ENCODE measurements around the gene AUTS2. TPM values are rescaled to one million over a fixed set of nuclear protein-coding genes. Genes with fewer than 3 reads are reported as not detected.
"Not testable (repeated sequence)": the region's sequence is repeated elsewhere in the genome, so short reads cannot be mapped to it uniquely, and the experiment has no call there.

The AUTS2 gene
- polyA plus RNA-seq, 1 donor: 80.7 TPM

DNA sequence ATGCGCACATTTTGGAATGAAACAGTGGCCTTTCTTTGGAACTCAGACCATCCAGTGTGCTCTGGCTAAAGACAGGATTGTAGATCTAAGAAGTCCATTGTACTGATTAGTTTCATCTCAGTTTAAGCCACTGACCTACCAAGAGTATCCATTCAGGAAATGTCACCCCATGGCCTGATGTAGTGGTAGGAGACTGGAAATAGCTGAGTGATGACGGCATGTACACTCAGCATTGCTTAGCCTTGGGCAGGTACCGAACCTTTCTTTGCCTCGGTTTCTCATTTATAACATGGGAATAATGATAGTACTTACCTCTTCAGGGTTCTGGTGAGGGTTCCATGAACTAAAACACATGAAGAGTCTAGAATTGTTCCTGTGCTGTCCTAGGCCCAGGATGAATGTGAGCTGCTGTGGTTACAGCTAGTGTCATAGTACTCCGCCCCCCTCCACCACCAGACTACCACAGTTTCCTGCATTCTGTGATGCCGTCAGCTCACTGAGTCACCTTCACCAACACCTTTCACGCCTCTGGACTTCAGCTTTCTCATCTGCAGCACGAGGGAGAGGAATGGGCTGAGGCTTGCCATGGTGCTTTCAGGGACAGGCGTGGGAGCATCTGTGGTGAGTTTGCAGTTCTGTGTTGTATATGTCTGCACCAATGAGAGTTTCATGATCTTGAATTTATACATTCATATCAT is 1049.7 kb downstream of the AUTS2 start:
- no peak for DNase-seq (ENCODE audit: low read depth)

DNA sequence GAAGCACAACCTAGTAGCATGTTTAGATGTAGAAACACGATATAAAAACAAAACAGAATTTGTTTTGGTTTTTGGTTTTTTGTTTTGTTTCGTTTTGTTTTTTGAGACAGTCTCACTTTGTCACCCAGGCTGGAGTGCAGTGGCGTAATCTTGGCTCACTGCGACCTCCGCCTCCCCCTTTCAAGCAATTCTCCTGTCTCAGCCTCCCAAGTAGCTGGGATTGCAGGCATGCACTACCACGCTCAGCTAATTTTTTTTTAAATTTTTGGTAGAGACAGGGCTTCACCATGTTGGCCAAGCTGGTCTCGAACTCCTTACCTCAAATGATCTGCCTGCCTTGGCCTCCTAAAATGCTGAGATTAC is 1050.2 kb downstream of the AUTS2 start:
- DNase-seq (ENCODE audit: low read depth): not testable (repeated sequence)

DNA sequence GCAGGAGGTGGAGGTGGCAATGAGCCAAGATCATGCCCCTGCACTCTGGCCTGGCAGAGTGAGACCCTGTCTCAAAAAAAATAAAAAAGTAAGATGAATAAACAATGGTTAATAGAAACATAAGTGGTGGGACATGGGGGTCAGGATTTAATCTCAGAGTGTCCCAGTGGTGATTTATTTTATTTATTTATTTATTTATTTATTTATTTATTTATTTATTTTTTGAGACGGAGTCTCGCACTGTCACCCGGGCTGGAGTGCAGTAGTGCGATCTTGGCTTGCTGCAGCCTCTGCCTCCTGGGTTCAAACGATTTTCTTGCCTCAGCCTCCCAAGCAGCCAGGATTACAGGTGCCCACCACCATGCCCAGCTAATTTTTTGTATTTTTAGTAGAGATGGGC is 1051.0 kb downstream of the AUTS2 start:
- no peak for DNase-seq (ENCODE audit: low read depth)

DNA sequence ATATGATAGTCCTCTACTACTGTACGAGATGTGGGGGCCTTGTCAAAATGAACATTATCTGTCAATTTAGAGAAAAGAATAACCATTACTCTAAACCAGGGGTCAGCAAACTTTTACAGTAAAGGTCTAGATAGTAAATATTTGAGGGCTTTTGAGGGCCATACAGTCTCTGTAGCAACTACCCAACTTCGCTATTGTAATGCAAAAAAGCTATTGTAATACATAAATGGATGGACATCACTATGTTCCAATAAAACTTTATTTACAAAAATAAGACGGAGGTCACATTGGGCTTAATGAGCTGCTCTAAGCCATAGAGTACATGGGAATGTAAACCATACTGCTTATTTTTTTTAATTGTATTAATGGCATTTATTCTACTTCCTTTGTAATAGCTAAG is 1055.9 kb downstream of the AUTS2 start:
- no peak for DNase-seq (ENCODE audit: low read depth)

DNA sequence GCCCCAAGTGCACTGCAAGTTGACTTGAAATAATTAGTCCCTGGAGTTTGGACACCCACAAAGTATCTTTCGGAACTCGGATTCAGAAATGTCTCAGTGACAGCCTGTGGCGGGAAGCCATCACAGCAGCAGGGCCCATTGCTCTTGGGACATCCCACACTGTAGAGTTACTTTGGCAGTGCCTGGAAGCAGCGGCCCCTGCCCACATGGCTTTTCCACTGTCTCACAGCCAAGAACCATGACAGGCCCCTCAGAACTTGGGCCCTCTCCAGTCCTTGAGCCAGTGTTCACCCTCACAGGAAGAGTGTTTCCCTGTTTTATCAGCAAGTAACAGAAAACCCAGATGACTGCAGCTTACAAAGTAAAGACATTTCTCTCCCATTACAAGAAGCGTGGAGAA is 1056.7 kb downstream of the AUTS2 start:
- DNase-seq (ENCODE audit: low read depth): no peak

DNA sequence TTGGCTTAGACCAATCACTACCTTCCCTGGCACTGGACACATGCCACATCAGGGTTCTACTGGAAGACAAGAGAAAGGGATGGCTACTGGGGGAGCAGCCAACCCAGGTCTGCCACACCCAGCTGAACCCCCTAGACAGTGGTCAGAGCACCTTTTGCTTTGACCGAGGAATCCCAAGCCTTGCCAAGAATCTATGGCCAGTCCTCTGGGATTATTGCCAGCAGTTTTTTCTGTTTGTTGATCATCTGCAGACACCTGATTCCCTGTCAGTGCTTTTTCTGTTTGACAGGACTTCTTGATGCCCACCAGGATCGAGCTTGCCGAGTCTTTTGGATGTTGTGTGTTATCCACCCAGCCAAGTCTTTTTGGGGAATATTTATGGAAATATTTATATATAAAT is 1057.4 kb downstream of the AUTS2 start:
- DNase-seq (ENCODE audit: low read depth): no peak

DNA sequence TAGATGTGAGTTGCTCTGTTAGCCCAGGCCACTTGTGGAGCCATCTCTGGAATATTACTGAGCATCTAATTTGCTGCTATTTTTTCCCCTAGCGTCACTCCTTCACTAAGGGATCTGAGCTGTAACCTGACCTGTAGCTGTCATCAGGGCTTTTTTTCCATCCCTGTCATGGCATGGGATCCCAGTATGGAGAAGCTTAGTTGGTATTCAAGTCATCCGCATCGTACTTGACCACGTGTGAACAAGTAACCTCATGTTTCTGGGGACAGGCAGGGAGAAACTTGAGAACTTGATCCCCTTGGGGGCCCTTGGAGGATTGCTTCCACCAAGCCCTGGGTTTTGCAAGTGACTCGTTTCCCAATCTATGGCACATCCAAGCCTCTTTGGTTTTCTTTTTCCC is 1059.3 kb downstream of the AUTS2 start:
- no peak for DNase-seq (ENCODE audit: low read depth)

DNA sequence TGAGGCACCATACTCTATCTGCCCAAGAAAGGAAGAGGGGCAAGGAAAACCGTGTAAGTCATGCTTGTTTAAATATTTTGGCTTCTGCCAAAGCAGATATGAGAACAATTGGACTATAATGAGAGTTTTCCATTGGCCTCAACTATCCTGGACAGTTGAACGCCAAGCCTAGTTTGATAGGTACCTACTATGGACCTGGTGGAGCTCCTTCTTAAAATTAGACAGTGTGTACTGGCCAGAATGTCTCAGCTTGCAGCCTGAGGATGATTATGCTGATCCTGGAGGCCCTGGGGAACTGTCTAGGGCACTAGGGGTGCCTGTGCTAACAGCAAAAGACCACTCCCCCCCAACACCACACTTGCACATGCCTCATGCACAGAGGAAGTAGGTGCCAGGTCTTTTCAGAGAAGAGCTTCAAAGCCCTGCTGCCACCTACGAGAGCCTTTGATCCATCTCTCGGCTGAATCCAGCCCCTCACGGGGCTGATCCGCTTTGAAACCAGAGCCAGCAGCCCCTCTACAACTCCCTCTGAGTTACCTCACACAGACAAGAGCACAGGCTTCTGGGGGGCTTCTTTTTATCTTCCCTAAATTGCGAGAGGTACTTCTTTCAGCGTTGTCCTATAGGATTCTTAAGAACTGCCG is 1059.8 kb downstream of the AUTS2 start:
- DNase-seq (ENCODE audit: low read depth): no peak

DNA sequence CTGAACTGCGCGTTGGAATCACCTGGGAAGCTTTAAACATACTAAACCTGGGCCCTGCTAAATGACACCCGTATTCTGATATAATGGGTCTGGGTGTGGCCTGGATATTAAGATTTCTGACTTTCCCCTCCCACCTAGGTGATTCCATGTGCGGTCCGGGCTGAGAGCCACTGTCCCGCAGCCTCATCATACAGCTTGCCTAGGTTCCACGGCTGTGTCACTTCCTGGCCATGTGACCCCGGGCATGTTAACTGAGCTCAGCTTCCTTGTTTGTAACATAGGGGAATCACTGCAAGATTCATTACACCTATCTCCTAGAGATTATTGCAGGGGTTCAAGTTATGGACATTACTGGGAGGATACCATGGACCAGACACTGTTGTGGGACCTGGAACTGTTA is 1061.0 kb downstream of the AUTS2 start:
- DNase-seq (ENCODE audit: low read depth): no peak

DNA sequence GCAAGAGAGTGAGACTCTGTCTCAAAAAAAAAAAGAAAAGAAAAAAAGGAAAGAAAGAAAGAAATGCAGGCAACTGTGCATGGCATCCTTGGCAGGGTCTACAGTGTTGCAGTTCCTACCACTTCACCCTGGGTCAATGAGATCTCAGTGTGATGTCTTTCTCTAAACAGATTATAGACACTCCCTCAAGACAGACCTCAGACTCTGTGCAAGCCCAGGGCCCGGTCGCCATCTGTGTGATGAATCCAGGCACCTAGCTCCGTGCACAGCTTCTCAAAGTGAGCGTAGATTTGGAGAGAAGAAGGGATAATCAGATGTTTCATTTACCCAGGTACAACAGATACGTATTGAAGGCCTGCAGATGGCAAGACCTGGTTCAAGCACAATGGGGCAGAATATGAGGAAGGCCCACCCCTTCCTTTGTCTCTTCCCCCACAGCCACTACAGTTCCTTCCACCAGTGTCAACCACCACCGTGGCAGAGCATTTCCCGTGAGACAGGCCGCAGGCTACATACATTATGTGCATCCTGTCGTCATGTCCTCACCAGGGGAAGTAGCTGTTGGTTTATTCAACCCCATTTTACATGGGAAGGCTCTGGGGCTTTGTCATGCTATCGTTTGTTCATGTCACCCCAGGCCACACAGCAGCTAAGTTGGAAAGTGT is 1062.0 kb downstream of the AUTS2 start:
- DNase-seq (ENCODE audit: low read depth): no peak

DNA sequence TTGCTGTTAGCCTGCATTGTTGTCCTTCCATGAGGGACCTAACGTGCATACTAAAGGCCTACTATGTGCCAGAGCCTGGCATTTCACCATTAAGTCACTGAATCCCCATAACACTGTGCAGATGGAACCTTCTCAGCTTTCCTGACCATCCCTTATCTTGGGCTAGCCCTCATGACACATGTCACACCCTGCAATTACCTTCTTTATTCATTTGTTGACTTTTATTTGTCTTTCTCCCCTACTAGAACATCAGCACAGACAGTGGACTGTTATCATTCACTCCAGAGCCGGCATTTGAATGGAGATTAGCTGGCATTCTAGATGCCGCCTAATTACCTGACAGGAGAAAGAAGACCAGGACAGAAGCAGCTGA is 1062.5 kb downstream of the AUTS2 start:
- DNase-seq (ENCODE audit: low read depth): no peak

DNA sequence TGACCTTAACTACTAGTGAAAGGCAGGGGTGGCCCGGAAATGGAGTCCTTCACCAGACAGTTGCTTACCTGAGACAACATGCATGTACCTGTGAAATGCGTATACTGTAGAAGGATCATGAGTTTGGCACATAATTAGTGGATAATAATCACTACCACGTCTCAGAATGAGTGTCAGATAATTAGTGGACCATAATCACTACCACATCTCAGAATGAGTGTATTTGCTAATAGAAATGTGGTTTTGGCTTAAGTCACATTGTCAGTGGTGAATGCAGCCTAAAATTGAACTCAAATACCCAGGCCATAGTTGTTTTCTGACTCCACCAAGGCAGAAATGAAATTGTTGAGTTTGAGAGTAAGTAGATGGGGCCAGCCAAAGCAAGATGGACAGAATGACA is 1065.4 kb downstream of the AUTS2 start:
- no peak for DNase-seq (ENCODE audit: low read depth)

DNA sequence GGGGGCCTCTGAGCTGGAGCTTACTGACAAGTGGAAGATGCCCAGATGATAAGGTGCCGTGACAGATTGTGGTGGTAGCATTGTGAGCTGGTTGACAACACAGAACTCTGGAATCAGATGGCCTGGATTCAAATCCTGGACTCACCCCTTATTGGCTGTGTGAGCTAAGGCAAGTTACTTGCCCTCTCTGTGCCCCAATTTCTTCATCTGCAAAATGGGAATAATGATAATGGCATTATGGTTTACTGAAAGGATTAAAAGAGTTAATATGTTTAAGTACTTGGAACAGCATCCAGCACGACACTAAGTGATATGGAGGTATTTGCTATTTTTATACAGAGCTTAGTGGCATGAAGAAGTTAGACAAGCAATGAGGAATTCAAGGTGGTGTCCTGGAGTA is 1067.7 kb downstream of the AUTS2 start:
- no peak for DNase-seq (ENCODE audit: low read depth)

DNA sequence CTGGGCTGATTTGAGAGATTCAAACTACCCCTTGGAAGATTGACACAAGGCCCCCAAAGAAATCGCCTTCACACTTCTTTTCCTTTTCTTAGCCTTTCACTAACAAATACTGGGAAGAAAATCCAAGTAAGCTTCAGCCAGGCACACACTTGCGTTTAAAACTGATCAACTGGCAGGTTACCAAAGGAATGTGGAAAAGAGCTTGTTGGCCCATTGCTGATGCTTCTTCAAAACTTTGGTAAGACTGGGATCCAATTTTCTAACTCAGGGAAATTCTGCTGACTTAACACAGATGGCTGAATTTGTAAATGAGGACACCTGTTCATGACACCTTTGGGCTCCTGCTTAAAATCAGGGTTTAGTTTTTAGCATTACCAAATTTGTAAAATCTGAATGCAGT is 1069.1 kb downstream of the AUTS2 start:
- no peak for DNase-seq (ENCODE audit: low read depth)

DNA sequence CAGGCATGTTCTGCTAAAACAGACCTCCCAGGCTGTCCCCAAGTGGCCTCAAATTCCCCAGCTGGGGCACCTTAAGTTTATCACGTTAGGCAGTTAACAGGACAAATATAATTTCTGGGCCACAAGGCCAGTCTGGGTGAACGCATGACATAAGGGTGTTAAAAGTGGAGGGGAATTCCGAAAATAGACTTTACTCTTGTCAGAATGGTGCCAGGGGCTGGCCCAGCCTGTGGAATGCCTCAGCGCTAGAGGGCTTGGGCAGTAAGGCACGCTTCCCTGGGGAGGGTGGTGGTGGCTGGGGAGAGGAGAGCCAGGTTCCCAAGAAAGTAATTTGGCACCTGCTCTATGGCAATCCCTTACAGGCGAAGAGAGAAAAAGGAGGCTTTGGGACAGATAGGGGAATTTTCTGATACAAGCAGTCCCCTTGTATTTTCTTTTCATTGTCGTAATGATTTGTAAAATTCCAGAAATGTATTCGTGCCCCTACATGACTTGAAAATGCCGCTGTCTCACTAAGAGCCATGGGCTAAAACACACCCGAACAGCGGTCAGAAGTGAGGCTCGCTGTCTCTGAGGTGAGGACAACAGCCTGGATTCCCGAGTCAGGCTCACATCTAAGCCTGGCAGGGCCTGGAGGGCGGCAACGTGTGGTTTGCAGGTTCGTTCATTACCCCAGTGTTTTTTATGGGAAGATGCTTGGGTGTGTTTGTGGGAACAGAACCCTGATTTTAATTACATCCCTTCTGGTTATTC is 1070.5 kb downstream of the AUTS2 start:
- no peak for DNase-seq (ENCODE audit: low read depth)

DNA sequence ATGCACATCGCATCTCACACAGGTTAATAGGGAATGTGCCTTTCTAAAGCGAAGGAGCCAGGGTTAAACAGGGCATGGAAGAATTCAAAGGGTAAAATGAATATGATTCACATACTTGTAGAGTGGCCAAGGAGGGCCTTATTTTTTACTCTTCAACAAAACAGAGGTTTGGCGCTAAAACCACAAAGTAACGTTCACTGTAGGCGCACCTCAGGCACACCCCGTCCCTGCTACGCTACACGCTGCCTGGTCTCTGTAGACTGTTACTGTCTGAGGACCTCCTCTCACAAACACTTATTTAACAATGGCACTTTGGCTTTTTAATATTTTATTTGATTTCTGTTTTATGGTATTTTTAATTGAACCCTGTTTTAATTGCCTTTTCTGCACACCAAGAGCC is 1071.6 kb downstream of the AUTS2 start:
- no peak for DNase-seq (ENCODE audit: low read depth)

DNA sequence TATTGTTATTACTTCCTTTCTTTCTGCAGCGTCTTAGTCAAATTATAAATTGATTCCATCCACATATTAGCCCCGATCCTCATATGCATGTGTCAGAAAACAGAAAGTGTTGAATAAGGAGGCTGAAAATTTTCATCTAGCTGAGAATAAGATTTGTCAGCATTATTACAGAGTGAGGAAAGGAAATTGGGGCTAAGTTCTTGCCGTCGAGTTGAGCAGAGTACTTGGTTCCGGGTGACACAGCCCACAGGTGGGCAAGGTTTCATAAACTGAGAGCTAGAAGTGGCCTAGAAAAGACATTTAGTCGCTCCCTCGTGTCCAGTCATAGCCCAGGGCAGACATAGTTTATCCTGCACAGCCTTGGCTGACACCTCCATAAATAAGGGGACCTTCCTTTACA is 1072.0 kb downstream of the AUTS2 start:
- DNase-seq (ENCODE audit: low read depth): no peak

DNA sequence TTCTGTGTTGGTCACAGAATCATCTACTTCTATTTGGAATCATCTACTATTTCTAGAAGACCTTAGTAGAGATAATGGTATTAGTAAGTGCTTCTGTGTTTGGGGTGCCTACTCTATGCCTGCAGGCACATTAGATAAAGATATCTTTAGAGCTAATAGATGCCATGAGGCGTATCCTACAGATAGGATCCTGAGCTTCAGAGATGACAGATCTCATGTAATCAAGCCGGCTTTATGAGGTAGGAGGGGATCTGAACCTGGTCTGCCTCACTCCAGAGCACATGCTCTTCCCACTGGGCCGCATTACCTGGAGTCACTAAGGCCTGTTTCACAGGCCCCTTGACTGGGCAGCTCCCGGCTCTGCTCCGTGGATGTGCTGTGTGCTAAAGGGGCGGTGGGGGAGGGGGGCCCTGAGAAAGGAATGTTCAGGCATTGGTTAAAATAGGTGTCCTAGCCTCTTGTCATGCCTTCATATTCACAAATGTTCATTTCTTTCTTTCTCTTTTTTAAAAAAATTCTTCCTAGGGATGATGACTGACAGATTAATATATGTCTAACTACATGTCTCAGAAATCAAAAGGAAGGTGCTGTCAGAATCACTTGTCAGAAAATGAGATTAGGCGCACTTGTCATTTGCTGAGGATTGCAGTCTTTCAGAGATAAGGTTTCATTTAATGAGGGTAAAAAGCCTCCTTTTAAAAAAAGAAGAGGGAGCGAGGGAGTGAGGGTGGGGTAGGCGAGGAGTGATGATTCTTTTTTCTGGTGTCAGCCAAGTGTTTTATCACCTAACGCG is 1075.7 kb downstream of the AUTS2 start:
- DNase-seq (ENCODE audit: low read depth): no peak

DNA sequence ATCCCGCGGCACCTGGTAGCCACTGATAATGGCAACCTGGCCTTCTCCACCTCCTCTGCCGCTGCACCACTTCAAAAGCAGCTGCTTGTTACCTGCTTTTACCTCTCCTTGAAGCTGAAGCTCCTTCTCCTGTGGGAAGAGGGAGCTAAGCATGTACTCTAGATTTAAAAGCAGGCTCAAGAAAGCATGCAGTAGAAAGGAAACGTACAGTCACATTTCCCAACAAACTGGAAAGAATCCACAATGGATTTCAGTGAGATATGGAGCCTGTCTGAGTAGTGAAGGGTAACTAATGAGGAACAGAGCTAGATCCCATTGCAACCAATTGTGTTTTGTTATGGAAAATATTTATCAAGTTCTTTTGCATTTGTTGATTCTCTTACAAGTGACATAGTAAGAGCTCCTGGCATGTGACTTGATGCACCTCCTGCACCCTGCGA is 1076.3 kb downstream of the AUTS2 start:
- no peak for DNase-seq (ENCODE audit: low read depth)

DNA sequence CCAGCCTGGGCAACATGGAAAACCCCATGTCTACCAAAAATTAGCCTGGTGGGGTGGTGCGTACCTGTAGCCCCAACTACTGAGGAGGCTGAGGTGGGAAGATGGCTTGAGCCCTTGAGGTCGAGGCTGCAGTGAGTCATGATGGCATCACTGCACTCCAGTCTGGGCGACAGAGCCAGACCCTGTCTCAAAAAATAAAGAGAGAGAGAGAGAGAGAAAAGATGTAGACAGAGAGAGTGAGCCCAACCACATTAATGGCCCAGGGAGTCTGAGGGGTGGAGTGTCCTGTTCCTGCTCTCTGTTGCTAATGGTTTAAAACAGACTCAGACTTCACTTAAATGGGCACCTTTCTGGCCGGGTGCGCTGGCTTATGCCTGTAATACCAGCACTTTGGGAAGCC is 1078.0 kb downstream of the AUTS2 start:
- DNase-seq (ENCODE audit: low read depth): no peak

DNA sequence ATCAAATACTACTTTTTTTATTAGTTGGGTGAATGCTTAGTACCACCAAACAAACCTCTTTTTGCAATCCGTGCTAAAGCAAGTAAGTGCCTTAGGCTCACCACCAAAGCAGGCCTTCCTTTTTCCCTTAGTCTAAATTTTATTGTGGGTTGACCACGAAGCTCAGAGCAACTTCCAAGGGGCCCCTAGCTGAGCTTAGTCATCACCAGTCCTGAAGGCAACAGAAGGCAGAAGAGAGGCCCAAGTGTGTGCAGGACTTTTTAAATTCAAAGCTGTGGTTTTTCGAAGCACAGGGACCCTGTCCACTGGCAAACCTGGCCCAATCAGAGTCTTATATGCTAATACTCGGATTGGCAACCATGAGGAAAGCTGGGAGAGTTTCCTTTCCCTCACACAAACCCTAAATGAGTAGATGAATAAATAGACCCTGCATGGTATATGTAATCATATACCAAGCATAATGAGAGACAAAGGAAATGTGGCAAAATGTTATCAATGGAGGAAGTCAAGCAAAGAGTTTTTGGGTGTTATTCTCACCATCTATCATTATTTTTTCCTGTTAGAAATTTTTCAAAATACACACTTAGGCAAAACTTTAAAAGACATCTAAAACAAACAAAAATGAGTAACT is 1080.5 kb downstream of the AUTS2 start:
- DNase-seq (ENCODE audit: low read depth): no peak

All from forelimb muscle (tissue), 1 donor.